Nephron progenitor cell (in vitro differentiated cells): ENCODE measurements around the gene FAIM.

Experiments
- DNase-seq: peaks from one replicate; pipeline ENCODE4 v3.0.0; 2021
- H3K27ac Mint-ChIP-seq: 2 replicates; pipeline ENCODE4 v1.8.0; 2021; ENCODE audit warnings: mild to moderate bottlenecking, moderate library complexity, mixed read lengths
- H3K27me3 Mint-ChIP-seq: 2 replicates; pipeline ENCODE4 v1.8.0; 2021; ENCODE audit warnings: mild to moderate bottlenecking, low read depth, mixed read lengths; ENCODE audit not compliant: poor library complexity
- H3K36me3 Mint-ChIP-seq: 2 replicates; pipeline ENCODE4 v1.8.0; 2021; ENCODE audit warnings: low read depth, mixed read lengths
- H3K4me1 Mint-ChIP-seq: 2 replicates; pipeline ENCODE4 v1.8.0; 2021; ENCODE audit warnings: mixed read lengths
- H3K4me3 Mint-ChIP-seq: 2 replicates; pipeline ENCODE4 v1.8.0; 2021; ENCODE audit warnings: mild to moderate bottlenecking, moderate library complexity, mixed read lengths
- H3K9me3 Mint-ChIP-seq: 2 replicates; pipeline ENCODE4 v1.8.0; 2021; ENCODE audit warnings: mild to moderate bottlenecking, moderate library complexity, mixed read lengths
- TF ChIP-seq, protein P1 (sequence below): fragments of 200-600 bp; sonication (generic); IDR thresholded peaks from 2 replicates; pipeline ENCODE4 v1.5.0; 2021; ENCODE audit warnings: antibody characterized with exemption

The FAIM gene

DNA sequence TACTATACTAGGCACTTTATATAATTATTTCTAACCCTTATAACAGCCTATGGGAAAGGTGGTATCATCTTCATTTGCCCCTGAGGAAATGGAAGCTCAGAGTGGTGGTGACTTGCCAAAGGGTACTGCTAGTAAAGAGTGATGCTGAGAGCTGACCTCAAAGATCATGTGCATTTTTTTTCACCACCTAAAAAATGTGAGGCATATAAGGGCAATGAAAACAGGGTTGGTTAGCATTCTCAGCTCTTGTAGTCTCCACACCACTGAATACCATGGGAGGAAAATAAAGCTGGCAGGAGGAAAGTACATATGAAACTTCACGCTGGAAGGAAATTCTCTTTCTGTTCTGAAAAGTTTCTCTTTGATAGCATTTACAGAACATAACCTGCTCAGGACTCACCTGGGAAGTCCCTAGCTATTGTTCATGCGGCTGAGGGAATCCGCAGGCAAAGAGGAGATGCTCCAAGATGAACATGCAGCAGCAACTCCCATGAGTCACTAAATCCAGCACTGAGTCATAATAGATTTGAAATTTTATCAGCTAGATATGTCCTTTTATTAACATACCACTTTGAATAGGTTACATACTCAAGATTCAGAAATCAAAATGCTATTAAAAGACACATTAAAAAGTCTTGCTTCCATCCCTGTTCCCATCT is 17.3 kb downstream of the FAIM start:
- no peak overlapping the region for H3K4me3 Mint-ChIP-seq
- TF ChIP-seq, protein P1, sequence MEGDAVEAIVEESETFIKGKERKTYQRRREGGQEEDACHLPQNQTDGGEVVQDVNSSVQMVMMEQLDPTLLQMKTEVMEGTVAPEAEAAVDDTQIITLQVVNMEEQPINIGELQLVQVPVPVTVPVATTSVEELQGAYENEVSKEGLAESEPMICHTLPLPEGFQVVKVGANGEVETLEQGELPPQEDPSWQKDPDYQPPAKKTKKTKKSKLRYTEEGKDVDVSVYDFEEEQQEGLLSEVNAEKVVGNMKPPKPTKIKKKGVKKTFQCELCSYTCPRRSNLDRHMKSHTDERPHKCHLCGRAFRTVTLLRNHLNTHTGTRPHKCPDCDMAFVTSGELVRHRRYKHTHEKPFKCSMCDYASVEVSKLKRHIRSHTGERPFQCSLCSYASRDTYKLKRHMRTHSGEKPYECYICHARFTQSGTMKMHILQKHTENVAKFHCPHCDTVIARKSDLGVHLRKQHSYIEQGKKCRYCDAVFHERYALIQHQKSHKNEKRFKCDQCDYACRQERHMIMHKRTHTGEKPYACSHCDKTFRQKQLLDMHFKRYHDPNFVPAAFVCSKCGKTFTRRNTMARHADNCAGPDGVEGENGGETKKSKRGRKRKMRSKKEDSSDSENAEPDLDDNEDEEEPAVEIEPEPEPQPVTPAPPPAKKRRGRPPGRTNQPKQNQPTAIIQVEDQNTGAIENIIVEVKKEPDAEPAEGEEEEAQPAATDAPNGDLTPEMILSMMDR, result no peak
- peaks cover 30% of the 10 kb centered on the region for H3K36me3 Mint-ChIP-seq
- no peak overlapping the region for H3K27ac Mint-ChIP-seq
- H3K27me3 Mint-ChIP-seq, result no peaks in the 10 kb centered on the region
- no peaks in the 10 kb centered on the region for H3K9me3 Mint-ChIP-seq
- H3K4me1 Mint-ChIP-seq, result no peaks in the 10 kb centered on the region
- DNase-seq, result no peak

DNA sequence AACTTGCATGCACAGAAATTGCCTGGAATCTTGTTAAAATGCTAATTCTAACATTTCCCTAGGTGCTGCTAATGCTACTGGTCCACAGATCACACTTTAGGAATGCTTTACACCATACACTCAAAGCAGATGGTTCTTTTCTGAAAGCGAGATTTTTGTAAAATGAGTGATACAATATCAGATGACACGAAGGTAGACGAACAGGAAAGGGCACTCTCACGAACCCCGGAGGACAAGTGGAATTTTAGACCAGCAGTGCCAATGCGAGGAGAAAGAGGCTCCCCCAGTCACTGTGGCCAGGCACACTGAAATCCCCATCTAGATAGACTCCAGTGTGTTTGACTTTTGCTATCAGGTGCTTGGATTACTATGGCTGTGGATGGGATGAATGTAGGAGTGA is 21.0 kb downstream of the FAIM start:
- Mint-ChIP-seq H3K27me3 (no peaks in the 10 kb centered on the region), H3K9me3 (no peaks in the 10 kb centered on the region), H3K27ac (no peak overlapping the region), H3K4me1 (no peaks in the 10 kb centered on the region), H3K36me3 (peaks cover 35% of the 10 kb centered on the region), H3K4me3 (no peak overlapping the region)
- no peak for DNase-seq
- TF ChIP-seq, protein P1, result no peak

- Mint-ChIP-seq H3K9me3 (peaks cover 48% of the 10 kb centered on the region), H3K27ac (no peak overlapping the region), H3K4me3 (no peak overlapping the region), H3K36me3 (peaks cover 57% of the 10 kb centered on the region), H3K4me1 (no peaks in the 10 kb centered on the region), H3K27me3 (peaks cover 3% of the 10 kb centered on the region)
- DNase-seq, result no peak
- TF ChIP-seq, protein P1, result no peak
Observed at GRCh38 chr3:138638641-138639040, 30.1 kb downstream of the FAIM start.

DNA sequence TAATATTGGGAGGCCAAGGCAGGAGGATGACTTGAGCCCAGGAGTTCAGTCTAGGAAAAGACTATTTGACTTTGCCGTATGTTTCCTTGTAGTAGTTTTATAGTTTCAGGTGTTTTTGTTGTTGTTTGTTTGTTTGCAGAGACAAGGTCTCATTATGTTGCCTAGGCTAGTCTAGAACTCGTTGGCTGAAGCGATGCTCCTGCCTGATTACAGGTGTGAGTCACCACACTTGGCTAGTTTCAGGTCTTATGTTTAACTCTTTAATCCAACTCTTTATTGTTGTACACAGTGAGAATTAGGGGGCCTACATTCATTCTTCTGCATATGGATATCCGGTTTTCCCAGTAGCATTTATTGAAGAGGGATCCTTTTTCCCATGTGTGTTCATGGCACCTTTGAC is 32.0 kb downstream of the FAIM start:
- Mint-ChIP-seq H3K27me3 (peaks cover 8% of the 10 kb centered on the region), H3K4me3 (no peak overlapping the region), H3K9me3 (peaks cover 67% of the 10 kb centered on the region), H3K4me1 (no peaks in the 10 kb centered on the region), H3K36me3 (peaks cover 64% of the 10 kb centered on the region), H3K27ac (no peak overlapping the region)
- no peak for DNase-seq
- TF ChIP-seq, protein P1, result no peak

DNA sequence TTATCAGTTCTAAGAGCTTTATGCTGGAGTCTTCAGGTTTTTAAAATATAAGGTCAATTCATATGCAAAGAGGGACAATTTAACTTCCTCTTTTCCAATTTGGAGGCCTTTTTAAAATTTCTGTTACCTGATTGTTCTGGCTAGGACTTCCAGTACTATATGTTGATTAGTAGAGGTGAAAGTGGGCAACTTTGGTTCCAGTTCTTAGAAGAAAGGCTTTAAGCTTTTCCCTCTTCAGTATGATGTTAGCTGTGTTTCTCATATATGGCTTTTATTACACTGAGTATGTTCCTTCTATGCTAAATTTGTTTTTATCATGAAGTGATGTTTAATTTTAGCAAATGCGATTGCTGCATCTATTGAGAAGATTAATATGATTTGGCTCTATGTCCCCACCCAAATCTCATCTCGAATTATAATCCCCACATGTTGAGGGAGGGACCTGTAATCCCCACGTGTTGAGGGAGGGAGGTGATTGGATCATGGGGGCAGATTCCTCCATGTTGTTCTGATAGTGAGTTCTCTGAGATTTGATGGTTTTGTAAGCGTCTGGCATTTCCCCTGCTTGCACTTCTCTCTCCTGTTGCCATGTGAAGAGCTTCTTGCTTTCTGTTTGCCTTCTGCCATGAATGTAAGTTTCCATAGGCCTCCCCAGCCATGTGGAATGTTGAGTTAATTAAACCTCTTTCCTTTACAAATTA is 33.8 kb downstream of the FAIM start:
- Mint-ChIP-seq H3K27me3 (peaks cover 8% of the 10 kb centered on the region), H3K4me3 (no peak overlapping the region), H3K9me3 (peaks cover 85% of the 10 kb centered on the region), H3K36me3 (peaks cover 67% of the 10 kb centered on the region), H3K27ac (no peak overlapping the region), H3K4me1 (no peaks in the 10 kb centered on the region)
- TF ChIP-seq, protein P1, result no peak
- DNase-seq, result no peak

DNA sequence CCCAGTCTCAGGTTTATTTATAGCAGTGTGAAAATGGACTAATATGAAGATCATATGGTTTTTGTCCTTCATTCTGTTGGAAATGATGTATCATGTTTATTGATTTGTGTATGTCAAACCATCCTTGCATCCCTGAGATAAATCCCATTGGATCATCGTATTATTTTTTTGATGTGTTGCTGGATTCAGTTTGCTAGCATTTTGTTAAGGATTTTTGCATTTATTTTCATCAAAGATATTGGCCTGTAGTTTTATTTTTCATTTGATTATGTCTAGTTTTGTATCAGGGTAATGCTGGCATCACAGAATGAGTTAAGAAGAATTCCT is 34.3 kb downstream of the FAIM start:
- no peaks in the 10 kb centered on the region for H3K4me1 Mint-ChIP-seq
- H3K27me3 Mint-ChIP-seq, result peaks cover 8% of the 10 kb centered on the region
- H3K4me3 Mint-ChIP-seq, result no peak overlapping the region
- TF ChIP-seq, protein P1, result no peak
- DNase-seq, result no peak
- peaks cover 66% of the 10 kb centered on the region for H3K36me3 Mint-ChIP-seq
- H3K27ac Mint-ChIP-seq, result no peak overlapping the region
- H3K9me3 Mint-ChIP-seq, result peaks cover 85% of the 10 kb centered on the region
